Dermis microvascular lymphatic vessel endothelial cell (primary cell): ENCODE results near the gene NDST3. TPM values are rescaled to one million over a fixed set of nuclear protein-coding genes. Genes with fewer than 3 reads are reported as not detected.

Source experiments
- DNase-seq, 2 donors: peaks; one replicate each; pipeline versions ENCODE4 v3.0.0 to v3.0.0-alpha.2; 2010; ENCODE audit warnings: low read depth in 2 of 2
- total RNA-seq: library from RNA; depleted of rRNA; stranded (reverse); fragments of >200 nt; gene quantifications from 2 replicates; pipeline ENCODE4 v1.2.1, GENCODE V29; 2014

NDST3 gene
- total RNA-seq, 1 donor from 2014 or later: 3.0 TPM

- no peak for DNase-seq
Observed at GRCh38 chr4:118077767-118078105, 43.5 kb downstream of the NDST3 start.

GRCh38 chr4:118081434-118081833 is 47.1 kb downstream of the NDST3 start:
- no peak for DNase-seq

- DNase-seq: no peak
Observed at GRCh38 chr4:118082182-118082581, 47.9 kb downstream of the NDST3 start.

- no peak for DNase-seq
Observed at GRCh38 chr4:118085700-118086099, 51.4 kb downstream of the NDST3 start.

- peak; percentile 56 to 92 for DNase-seq
Observed at GRCh38 chr4:118086344-118086743, 52.1 kb downstream of the NDST3 start.

- peak in 1 of 2 donors; percentile 42 for DNase-seq
Observed at GRCh38 chr4:118087366-118087765, 53.1 kb downstream of the NDST3 start.

- no peak for DNase-seq
Observed at GRCh38 chr4:118099106-118099505, 64.8 kb downstream of the NDST3 start.

GRCh38 chr4:118102195-118102594 is 67.9 kb downstream of the NDST3 start:
- DNase-seq: no peak

GRCh38 chr4:118112117-118113046 is 78.1 kb downstream of the NDST3 start:
- peak; percentile 87 to 91 for DNase-seq

GRCh38 chr4:118113220-118113619 is 78.9 kb downstream of the NDST3 start:
- peak in 1 of 2 donors; percentile 7 for DNase-seq

- DNase-seq: no peak
Observed at GRCh38 chr4:118114720-118115119, 80.4 kb downstream of the NDST3 start.

- no peak for DNase-seq
Observed at GRCh38 chr4:118120120-118120760, 86.0 kb downstream of the NDST3 start.

GRCh38 chr4:118124997-118125396 is 90.7 kb downstream of the NDST3 start:
- peak in 1 of 2 donors; percentile 50 for DNase-seq

- peak; percentile 86 to 89 for DNase-seq
Observed at GRCh38 chr4:118139241-118139640, 105.0 kb downstream of the NDST3 start.

- peak in 1 of 2 donors; percentile 6 for DNase-seq
Observed at GRCh38 chr4:118141240-118141639, 107.0 kb downstream of the NDST3 start.

- DNase-seq: no peak
Observed at GRCh38 chr4:118154649-118155048, 120.4 kb downstream of the NDST3 start.

- no peak for DNase-seq
Observed at GRCh38 chr4:118155516-118155915, 121.2 kb downstream of the NDST3 start.

- DNase-seq: no peak
Observed at GRCh38 chr4:118158763-118159375, 124.6 kb downstream of the NDST3 start.

- no peak for DNase-seq
Observed at GRCh38 chr4:118167306-118167705, 133.0 kb downstream of the NDST3 start.

GRCh38 chr4:118171381-118171780 is 137.1 kb downstream of the NDST3 start:
- peak in 1 of 2 donors; percentile 20 for DNase-seq

- no peak for DNase-seq
Observed at GRCh38 chr4:118173126-118173525, 138.8 kb downstream of the NDST3 start.
